Gastrocnemius medialis (tissue), 4 donors: Measurements from ENCODE around the gene CDC34. TPM values are rescaled to one million over a fixed set of nuclear protein-coding genes. Genes with fewer than 3 reads are reported as not detected.

Experiments used
- ATAC-seq, 2 donors: fragments of 150-250 bp; one replicate each; pipeline ENCODE4 v1.9.1; 2016
- DNase-seq, 2 donors: peaks; one replicate each; pipeline ENCODE4 v3.0.0-alpha.2; 2019
- H3K27ac ChIP-seq, 4 donors: fragments of 200-600 bp; sonication (generic); 1 replicate in 1 of 4; 2 replicates in 3 of 4; pipeline ENCODE4 v1.5.1; 2016 to 2018; ENCODE audit warnings: mild to moderate bottlenecking in 2 of 4, moderate library complexity in 1 of 4
- H3K27me3 ChIP-seq, 3 donors: fragments of 200-600 bp; sonication (generic) in 2 of 3; 1 replicate in 1 of 3; 2 replicates in 2 of 3; pipeline versions ENCODE4 v1.5.1 to v1.6.0; 2016 to 2019; ENCODE audit warnings: mild to moderate bottlenecking in 1 of 3, moderate library complexity in 1 of 3
- H3K36me3 ChIP-seq, 2 donors: fragments of 200-600 bp; sonication (generic) in 1 of 2; one replicate each; pipeline ENCODE4 v1.5.1; 2017 to 2018
- H3K4me1 ChIP-seq, 2 donors: fragments of 200-600 bp; sonication (generic) in 1 of 2; one replicate each; pipeline ENCODE4 v1.5.1; 2016 to 2017; ENCODE audit warnings: mild to moderate bottlenecking in 2 of 2
- H3K4me3 ChIP-seq, 4 donors: fragments of 200-600 bp; sonication (generic) in 3 of 4; 1 replicate in 1 of 4; 2 replicates in 3 of 4; pipeline ENCODE4 v1.5.1; 2016 to 2019; ENCODE audit warnings: mild to moderate bottlenecking in 2 of 4
- H3K9me3 ChIP-seq, 3 donors: fragments of 200-600 bp; sonication (generic) in 2 of 3; 1 replicate in 1 of 3; 2 replicates in 2 of 3; pipeline ENCODE4 v1.5.1; 2016 to 2019
- POLR2A ChIP-seq, 2 donors: fragments of 450-650 bp; IDR thresholded peaks; one replicate each; pipeline ENCODE4 v1.6.1; 2017; ENCODE audit warnings: antibody characterized with exemption in 2 of 2, mild to moderate bottlenecking in 2 of 2, moderate library complexity in 2 of 2
- in situ Hi-C, 4 donors: fragments of 200-750 bp; cut with MboI; loops; one replicate each; pipeline versions ENCODE4 v1.15.0 to v1.8.0; 2017; ENCODE audit warnings: low sequenced_read_pairs in 4 of 4
- intact Hi-C: fragments of 100-400 bp; cut with DNase I; formaldehyde crosslinking; loops from one replicate; pipeline ENCODE4 v1.15.1; 2023; ENCODE audit warnings: low total_unique reads
- total RNA-seq, 4 donors: library from RNA; depleted of rRNA; stranded (reverse); fragments of >200 nt; gene quantifications; one replicate each; pipeline versions ENCODE4 v1.1.0 to v1.2.3, GENCODE V29; 2016
- TF ChIP-seq, protein P1 (sequence below), 5 experiments: fragments of 450-650 bp in 3 of 5; fragments of 200-600 bp in 2 of 5; sonication (generic) in 2 of 5; IDR thresholded peaks in 4 of 5; conservative IDR thresholded peaks in 1 of 5; 1 replicate in 4 of 5; 2 replicates in 1 of 5; pipeline ENCODE4 v1.5.1; 2016 to 2019; ENCODE audit warnings: antibody characterized with exemption in 5 of 5, mild to moderate bottlenecking in 3 of 5, moderate library complexity in 3 of 5

The CDC34 gene
- total RNA-seq, 4 donors from 2014 or later: 99.0 to 174 (median 138) TPM

DNA sequence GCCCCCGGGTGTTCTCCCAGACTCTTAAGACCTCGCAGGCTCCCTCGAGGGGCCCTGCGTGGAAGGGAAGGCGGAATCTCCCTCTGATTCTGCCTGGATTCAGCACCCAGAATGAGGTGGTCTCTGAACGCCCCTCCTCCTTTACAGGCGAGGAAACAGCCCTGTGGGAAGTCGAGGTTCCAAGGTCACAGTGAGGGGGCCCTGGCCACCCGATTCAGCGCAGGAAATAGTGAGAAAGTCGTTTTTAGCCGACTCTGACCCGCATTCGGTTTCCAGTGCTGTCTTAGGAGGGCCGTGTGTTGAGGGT lies 41.9 kb downstream of the CDC34 start:
- Histone ChIP-seq H3K4me1 (peaks cover 48 to 62% of the 10 kb centered on the region in 2 donors), H3K27me3 (peaks cover 4 to 8% (median 5%) of the 10 kb centered on the region in 3 donors), H3K9me3 (no peaks in the 10 kb centered on the region), H3K4me3 (peak overlapping the region; percentile 85 to 100 (median 96)), H3K36me3 (no peaks in the 10 kb centered on the region), H3K27ac (peak overlapping the region; percentile 97 to 100 (median 99))
- TF ChIP-seq, protein P1, sequence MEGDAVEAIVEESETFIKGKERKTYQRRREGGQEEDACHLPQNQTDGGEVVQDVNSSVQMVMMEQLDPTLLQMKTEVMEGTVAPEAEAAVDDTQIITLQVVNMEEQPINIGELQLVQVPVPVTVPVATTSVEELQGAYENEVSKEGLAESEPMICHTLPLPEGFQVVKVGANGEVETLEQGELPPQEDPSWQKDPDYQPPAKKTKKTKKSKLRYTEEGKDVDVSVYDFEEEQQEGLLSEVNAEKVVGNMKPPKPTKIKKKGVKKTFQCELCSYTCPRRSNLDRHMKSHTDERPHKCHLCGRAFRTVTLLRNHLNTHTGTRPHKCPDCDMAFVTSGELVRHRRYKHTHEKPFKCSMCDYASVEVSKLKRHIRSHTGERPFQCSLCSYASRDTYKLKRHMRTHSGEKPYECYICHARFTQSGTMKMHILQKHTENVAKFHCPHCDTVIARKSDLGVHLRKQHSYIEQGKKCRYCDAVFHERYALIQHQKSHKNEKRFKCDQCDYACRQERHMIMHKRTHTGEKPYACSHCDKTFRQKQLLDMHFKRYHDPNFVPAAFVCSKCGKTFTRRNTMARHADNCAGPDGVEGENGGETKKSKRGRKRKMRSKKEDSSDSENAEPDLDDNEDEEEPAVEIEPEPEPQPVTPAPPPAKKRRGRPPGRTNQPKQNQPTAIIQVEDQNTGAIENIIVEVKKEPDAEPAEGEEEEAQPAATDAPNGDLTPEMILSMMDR (IDR thresholded peaks at IDR 0.05 in 4 of 5, conservative IDR thresholded peaks at IDR 0.05 in 1 of 5): no peak
- peak; percentile 48 to 60 for TF ChIP-seq POLR2A (IDR thresholded peaks at IDR 0.05)
- in situ Hi-C loops: no loop called here
- no peak for ATAC-seq
- intact Hi-C loops: loop anchor here (2.0 to 10.0 kb wide), 4 partner anchors 86 to 641 kb away; partner anchors contain the start of gene RNF126
- no peak for DNase-seq

DNA sequence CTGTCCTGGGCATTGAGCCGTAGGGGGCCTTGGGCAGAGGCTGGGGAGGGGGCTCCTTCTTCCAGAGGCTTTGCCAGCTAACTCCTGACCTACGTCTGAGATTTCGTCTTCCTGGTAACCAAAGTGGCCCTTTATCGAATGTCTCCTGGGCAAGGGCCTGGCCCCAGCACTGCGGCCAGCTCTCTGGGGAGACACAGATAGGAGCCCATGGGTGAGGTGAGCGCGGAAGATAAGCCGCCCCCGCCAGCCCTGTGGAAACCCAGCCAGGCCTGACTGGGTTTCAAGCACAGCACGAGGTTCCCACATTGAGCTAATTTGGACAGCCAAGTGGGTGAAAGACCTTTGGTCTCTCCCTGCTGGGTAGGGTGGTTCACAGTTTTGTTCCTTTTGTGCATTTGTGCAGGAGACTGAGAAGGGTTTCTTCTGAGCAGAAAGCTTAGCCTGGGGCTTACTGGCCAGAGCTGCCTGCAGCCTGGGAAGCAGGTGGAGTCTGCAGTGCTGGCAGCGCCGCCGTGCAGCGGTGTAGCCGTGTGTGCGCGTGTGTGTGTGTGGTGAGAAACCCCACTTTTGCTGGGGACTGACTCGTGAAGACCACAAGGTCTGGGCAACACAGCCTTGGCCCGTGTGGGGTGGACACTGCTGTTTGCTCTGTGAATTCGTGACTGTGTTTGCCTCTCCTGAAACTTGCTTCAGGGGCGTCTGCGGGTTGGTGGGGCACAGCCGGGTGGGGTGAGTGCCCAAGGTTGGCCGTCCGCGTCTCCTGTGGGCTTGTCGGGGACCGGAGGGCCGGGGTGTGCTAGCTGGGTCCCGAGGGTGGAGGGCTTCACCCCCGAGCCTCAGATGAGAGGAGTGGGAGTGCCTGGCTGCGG lies 43.3 kb downstream of the CDC34 start:
- Histone ChIP-seq H3K9me3 (no peaks in the 10 kb centered on the region), H3K27me3 (peaks cover 4 to 8% (median 5%) of the 10 kb centered on the region in 3 donors), H3K27ac (peak overlapping the region; percentile 97 to 100 (median 99)), H3K4me3 (peak overlapping the region; percentile 85 to 100 (median 96)), H3K4me1 (peaks cover 48 to 76% of the 10 kb centered on the region in 2 donors), H3K36me3 (peaks cover 0 to 10% of the 10 kb centered on the region in 2 donors)
- in situ Hi-C loops: no loop called here
- DNase-seq (peak; percentile 53 to 69), ATAC-seq (peak; percentile 32 to 48)
- intact Hi-C loops: loop anchor here (5.0 to 10.0 kb wide), 2 partner anchors 88 to 640 kb away; no protein-coding TSS in a partner anchor
- TF ChIP-seq, protein P1 (IDR thresholded peaks at IDR 0.05 in 4 of 5, conservative IDR thresholded peaks at IDR 0.05 in 1 of 5): no peak
- TF ChIP-seq POLR2A (IDR thresholded peaks at IDR 0.05): peak in 1 of 2 donors; percentile 41

DNA sequence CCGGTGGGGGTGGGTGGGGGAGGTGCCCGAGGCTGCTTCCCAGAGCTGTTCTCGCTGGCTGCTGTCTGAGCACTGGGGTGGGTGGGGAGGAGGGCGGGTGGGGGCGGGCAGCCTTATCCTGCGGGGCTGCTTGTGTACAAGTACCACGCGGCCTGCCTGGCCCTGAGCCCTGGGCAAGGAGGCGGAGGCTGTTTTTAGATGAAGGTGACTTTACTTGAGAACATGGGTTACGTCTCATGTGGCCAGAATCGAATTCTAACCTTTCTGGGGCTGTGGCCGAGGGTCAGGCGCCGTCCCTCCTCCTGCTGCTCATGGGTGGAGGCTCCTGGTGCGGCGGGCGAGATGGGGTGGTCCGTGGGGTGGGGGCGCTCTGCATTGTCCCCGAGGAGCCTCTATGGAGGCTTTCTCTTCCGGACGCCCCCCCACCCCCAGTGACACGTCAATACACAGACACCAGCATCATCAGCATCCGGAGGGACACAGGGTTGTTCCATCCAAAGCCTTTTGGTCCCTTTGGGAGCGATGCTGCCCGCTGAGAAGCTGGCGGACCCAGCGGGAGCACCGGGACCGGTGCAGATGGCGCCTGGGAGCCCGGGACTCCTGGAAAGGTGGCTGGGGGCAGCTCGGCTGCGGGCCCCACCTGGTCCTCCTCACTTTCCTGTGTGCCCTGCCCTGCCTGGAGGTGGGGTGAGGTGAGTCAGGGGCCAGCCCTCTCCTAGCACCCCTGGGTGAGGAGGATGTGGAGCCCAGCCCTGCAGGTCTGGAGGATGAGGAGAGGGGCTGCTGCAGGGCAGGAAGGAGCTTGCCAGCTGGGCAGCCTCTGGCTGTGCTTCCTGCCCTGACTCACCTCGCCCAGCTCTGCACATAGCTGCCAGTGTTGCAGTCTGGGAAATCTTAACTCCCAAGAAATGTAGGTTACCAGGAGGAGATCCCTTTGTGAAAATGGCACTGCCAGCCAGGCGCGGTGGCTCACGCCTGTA lies 44.3 kb downstream of the CDC34 start:
- Histone ChIP-seq H3K9me3 (no peaks in the 10 kb centered on the region), H3K27ac (peak overlapping the region; percentile 97 to 100 (median 99)), H3K4me1 (peaks cover 48 to 76% of the 10 kb centered on the region in 2 donors), H3K4me3 (peak overlapping the region; percentile 85 to 100 (median 96)), H3K27me3 (peaks cover 4 to 7% (median 5%) of the 10 kb centered on the region in 3 donors), H3K36me3 (peaks cover 0 to 15% of the 10 kb centered on the region in 2 donors)
- TF ChIP-seq, protein P1 (IDR thresholded peaks at IDR 0.05 in 4 of 5, conservative IDR thresholded peaks at IDR 0.05 in 1 of 5): no peak
- peak; percentile 10 to 31 for TF ChIP-seq POLR2A (IDR thresholded peaks at IDR 0.05)
- in situ Hi-C loops: no loop called here
- ATAC-seq (peak; percentile 44 to 48), DNase-seq (peak; percentile 87 to 95)
- intact Hi-C loops: loop anchor here (10.0 kb wide), 1 partner anchor 639 kb away; no protein-coding TSS in a partner anchor

DNA sequence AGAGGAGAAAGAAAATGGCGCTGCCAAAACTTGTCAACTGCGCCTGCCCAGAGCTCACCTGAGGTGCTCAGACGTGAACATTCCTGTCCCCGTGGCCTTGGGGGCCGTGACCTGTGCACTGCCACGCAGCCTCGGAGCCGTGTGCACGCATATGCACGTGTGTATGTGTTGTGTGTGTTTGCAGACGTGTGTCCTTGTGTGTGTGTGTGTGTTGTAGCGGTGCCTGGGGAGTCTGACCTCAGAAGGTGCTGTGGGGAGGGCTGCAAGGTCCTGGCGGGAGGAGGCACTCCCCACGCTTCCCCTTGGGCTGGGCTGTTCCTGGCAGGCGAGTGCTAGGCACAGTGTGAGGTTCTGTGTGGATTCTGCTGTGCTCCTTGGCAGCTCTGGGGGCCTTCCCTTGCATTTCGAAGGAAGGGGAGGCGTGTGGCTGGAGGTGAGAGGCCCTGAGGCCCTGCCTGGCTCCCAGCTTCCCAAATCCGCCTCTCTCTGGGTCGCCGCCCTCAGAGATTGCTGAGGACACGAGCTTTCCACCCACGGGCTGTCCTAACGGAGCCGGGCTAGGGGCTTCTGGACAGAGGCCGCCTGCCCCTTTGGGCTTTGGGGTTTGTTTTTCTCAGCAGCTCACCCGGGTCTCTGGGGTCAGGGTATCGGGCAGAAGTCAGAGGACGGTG lies 45.3 kb downstream of the CDC34 start:
- Histone ChIP-seq H3K9me3 (no peaks in the 10 kb centered on the region), H3K36me3 (peaks cover 0 to 22% of the 10 kb centered on the region in 2 donors), H3K4me1 (peaks cover 38 to 66% of the 10 kb centered on the region in 2 donors), H3K27ac (peak overlapping the region; percentile 97 to 100 (median 99)), H3K27me3 (no peaks in the 10 kb centered on the region), H3K4me3 (peak overlapping the region in 1 of 4 donors; percentile 25)
- TF ChIP-seq, protein P1 (IDR thresholded peaks at IDR 0.05 in 4 of 5, conservative IDR thresholded peaks at IDR 0.05 in 1 of 5): no peak
- no peak for TF ChIP-seq POLR2A (IDR thresholded peaks at IDR 0.05)
- DNase-seq: peak in 1 of 2 donors; percentile 13
- no peak for ATAC-seq
- intact Hi-C loops: loop anchor here (10.0 kb wide), 1 partner anchor 638 kb away; no protein-coding TSS in a partner anchor
- in situ Hi-C loops: no loop called here
